Embryonic facial prominence (tissue), 1 donor: ENCODE results near the gene CCDC192.
"Not testable (repeated sequence)": the region's sequence is repeated elsewhere in the genome, so short reads cannot be mapped to it uniquely, and the experiment has no call there.

Experiments
- DNase-seq: peaks from one replicate; pipeline ENCODE4 v3.0.0-alpha.2; 2016; ENCODE audit errors: extremely low spot score

Gene CCDC192

DNA sequence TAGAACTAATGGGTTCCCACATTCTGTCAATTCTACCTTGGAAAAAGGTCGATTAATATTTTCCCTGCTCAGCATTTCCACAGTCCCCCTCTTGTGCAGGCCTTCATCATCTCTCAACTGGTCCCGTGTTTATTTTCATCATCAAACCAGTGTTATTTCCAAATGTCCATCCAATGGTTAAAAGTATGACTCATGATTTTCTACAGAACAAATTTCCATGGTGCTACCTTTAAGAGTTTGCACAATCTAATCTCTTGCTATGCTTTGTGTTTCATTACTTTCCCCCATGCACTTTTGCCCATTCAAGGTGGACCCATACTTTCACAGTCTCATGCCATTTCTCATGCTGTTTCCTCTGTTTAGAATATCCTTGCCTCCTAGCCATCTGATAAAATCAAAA, 143.7 kb downstream of the CCDC192 start:
- DNase-seq, result no peak

DNA sequence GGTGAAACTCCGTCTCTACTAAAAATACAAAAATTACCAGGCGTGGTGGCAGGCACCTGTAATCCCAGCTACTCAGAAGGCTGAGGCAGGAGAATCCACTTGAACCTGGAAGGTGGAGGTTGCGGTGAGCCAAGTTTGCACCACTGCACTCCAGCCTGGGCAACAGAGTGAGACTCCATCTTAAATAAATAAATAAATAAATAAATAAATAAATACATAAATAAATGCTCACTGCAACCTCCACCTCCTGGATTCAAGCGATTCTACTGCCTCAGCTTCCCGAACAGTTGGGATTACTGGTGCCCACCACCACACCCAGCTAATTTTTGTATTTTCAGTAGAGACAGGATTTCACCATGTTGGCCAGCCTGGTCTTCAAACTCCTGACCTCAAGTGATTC, 144.4 kb downstream of the CCDC192 start:
- not testable (repeated sequence) for DNase-seq

DNA sequence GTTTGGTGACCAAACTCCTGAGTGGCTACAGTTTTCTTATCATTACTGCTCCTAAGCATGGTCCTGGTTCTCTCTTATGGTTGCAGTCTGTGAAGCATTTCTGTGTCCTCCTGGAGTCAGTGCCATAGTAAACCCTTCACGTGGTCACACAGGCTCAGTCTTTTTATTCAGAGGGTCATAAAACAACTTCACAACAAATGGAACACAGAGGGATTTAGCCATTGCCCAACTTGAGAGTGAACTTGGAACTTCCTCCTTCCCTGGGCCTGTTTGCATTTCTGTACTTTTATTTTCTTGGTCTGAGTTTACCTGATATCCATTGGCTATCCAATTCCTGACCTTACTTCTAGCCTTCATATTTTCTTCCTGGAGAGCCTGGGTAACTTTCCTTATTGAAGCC, 144.9 kb downstream of the CCDC192 start:
- DNase-seq, result no peak

DNA sequence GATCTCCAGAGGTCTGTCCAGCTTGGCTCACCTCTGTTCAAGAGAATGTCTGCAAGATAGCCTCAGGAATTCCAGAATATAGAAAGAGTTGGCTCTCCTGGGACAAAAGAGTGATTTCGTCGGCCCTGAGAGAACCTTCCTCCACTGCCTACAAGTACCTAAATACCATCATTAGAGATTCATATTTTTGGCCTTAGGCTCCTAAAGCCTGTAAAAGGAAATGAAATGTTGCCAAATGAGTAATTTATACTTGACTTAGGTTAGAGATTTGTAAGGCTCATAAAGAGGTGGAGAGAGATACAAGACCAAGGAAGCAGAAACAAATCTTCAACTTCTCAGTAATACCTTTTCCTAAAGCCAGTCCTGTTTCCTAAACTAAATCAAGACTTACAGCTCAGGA, 146.2 kb downstream of the CCDC192 start:
- no peak for DNase-seq

DNA sequence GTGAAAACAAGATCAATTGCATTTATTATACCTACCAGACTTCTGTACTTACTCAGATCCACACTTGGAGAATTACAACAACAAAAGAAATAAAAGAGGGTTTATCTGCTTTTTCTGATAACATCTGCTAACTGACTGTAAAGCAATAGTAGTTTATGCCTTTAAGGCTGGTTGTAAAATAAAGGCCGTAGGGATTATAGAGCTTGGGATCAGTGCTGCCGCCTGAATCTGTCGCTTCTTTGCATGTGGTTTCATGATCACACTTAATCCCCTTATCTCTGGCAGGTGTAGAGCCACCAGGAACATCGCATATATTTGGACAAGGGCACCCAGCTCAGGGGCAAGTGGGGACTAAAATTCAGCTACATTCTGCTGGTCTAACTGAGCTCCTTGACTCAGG, 146.7 kb downstream of the CCDC192 start:
- no peak for DNase-seq

DNA sequence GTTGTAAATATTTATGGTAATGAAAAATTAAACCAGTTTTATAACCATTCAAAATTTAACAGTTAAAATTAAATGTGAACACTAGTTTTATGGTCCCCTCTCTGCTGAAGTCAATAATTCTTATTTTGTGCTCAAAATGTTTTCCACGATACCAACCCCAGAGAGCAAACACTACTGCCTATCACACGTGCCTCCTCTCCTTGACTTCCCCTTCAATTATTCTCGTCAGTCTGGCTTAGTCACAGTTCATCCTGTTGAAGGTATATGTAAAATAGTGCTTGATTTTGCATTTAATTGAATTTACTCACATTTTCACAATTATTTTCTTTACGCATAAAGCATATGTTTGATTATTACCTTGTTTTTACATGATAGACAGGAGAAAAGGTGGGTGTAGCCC, 148.8 kb downstream of the CCDC192 start:
- DNase-seq, result no peak

DNA sequence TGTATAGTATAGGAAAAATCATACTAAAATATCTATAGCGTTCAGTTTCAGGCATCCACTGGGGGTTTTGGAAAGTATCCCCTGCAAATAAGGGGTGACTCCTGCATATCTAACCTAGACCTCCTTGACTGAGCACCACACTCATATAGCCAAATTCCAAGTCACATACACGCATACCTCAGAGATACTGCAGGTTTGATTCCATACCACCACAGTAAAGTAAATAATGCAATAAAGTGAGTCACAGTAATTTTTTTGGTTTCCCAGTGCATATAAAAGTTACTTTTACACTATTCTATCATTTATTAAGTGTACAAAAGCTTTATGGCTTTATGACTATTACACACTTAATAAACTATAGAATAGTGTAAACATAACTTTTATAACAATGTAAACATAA, 151.3 kb downstream of the CCDC192 start:
- no peak for DNase-seq

DNA sequence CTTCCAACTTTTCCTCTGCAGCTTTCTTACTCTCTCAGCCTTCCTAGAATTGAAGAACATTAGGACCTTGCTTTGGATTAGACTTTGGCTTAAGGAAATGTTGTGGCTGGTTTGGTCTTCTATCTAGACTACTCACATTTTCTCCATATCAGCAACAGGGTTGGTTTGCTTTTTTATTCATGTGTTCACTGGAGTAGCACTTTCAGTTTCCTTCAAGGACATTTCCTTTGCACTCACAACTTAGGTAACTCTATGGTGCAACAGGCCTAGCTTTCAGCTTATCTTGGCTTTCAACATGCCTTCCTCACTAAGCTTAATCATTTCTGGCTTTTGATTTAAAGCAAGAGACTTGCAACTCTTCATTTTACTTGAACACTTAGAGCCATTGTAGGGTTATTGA, 153.1 kb downstream of the CCDC192 start:
- no peak for DNase-seq

DNA sequence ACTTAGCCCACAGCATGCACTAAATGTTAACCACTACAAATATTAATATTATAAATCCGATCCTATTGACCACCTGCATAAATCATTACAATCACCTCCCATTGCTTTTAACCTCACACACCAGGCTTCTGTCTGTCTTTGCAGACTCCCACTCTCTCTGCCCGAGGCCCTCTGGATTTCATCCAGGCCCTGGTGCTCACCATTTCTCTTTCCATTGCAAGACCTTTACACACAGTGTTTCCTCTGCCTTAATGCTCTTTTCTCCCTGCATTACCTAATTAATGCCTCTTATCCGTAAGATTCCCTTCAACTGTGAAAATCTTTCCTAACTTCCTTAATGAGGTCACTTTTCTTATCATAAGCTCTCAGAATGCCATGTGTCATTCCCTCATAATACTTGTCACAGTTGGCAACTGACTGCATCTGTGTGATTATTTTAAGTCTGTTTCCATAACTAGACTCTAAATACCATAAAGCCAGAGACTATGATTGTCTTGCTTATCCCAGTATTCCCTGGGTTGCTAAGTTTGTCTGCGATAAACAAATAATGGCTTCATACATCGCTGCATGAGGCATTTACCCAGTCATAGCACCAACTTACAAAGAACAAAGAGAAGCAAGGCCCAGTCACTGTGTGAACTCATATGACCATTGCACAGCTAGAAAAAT, 155.1 kb downstream of the CCDC192 start:
- DNase-seq, result no peak

DNA sequence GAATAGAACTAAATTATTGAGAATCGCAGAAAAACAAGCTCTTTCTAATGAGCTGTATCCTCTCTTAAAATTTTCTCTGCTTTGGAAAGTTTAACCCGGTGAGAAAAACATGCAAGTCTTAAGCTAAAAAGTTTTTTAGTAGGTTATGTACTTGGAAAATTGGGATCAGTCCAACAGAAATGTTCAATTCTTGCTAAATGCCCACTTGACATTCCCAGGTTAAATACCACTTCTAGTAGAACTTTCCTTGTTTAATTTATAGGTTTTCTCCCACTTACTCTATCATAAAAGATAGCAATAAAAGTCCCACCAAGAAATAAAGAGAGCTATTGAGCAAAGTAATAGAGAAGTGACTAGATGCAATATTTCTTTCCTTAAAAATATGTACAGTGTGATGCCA, 157.1 kb downstream of the CCDC192 start:
- DNase-seq, result no peak

DNA sequence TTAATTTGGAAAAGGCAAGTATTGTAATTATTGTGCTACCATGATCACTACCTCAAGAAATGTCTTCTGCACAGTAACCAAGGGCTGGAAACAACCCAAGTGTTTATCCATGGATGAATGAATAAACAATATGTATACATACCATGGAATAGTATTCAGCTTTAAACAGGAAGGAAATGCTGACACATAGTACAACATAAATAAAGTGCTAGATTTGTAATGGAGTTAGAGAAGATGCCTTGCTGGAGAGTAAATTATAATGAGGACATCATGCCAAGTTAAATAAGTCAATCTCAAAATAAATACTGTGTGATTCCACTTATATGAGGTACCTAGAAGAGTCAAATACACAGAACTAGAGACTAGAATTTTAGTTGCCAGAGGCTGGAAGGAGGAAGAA, 160.0 kb downstream of the CCDC192 start:
- DNase-seq, result no peak

DNA sequence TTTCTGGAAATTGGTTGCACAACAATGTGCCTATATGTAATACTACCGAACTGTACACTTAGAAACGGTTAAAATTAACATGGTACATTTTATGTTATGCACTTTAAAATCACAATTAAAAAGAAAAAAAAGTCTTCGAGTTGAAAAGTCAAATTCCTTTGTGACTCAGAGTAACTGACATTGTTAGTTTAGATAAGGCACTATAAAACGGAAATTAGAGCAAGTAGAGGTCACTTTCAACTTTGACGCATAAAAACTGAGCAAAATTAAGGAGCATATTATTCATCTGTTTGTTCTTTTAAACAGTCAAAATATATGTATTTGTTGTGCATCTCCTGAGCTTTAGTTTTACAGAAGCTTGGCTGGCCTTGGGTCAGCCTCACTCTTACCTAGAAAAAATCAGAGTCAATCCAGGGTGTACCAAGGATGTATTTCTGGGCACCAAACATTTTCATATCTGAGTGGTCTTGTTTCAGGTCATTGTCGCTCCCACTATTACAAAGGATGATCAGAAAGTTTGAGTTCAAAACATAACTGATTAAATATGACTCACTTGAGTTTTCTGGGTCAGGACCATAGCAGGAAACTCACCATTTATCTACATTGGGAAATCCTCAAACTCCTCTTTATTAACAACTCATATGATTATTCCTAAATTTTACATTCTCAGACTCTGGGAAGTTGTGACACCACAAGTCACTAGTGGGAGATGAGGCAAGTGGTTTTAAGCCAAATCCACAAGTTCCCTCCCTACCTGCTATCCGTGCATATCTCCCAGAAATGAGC, 160.6 kb downstream of the CCDC192 start:
- no peak for DNase-seq

DNA sequence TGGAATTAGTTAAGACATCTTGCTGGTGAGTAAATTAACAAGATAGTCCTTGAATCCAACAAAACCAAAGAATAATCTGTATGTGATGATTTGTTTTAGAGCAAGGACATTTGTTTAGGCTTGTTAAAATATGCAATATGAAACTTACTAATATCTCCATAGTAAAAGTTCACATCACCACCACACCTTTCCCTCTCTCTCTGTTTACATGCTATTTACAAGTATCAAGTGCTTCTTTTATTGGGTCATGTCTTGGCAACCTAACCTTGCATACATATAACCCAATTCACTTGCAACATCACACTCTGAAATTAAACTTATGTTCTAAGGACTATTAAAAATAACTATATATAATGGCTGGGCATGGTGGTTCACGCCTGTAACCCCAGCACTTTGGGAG, 161.3 kb downstream of the CCDC192 start:
- no peak for DNase-seq

DNA sequence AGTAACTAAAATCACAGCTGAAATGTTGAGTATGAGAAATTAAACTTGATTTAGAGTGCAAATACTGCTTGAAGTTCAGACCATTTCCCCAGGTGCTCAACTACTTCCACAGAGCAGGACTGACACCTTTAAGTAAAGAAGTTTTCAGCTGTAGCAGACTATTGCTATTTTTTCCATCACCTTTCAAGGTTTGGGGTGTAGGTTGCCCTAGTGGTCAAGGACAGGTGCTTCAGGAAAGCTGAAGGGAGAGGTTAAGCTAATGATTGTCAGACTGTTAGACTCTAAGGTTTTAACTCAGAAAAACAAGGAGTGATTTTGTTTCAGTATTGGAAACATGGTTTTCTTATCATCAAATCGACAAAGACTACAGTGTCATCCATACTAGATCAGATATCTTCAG, 162.1 kb downstream of the CCDC192 start:
- DNase-seq, result no peak

DNA sequence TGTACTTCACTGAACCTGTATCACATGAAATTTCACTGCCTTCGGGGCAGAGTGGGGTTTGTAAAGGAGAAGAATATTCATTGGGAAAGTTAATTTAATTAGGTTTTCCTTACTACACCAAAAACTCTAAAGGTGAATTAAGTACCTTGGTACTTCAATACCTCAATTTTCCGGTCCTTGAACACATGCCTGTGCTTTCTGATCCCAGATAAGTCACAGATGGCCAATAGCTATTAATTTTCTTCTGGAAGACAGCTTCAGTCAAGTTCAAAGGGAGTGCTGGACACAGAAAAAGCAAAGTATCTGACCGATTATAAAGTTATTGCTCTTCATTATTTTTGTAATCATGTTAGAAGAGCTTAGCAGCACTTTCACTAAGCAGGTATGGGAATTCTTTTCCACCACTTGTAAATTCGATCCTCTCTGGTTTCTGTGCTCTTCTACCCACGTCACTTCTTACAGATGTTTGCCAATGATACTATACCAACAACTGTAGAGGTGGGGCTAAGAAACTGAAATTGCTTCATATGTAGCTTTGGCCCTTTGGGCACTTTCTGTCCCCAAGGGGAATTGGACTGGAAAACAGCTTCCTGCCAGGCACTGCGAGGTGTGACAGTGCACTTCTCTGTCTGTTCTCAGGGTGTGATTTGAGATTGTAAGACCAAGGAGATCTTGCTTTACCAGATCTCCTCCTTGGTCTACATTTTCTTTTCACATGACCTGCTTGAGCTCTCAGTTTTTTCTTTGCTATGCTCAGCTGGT, 164.0 kb downstream of the CCDC192 start:
- DNase-seq, result no peak

DNA sequence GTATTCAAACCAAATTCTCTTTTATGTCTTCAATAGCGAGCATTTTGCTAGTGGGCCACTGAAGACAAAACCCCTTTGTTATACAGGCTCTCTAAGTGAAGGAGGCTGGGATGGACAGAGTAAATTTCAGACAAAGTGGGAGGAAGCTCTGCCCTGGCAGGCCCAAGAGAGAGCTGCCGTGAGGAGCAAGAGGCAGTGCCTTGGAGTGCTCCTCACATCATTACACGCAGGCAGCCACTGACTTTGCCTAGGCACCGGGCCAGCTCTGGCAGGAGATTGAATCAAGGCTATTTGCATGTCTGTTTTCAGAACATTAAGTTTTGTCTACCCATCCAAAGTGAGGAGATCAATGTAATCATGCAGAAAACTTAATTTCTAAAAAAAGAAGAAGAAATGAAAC, 167.7 kb downstream of the CCDC192 start:
- no peak for DNase-seq

DNA sequence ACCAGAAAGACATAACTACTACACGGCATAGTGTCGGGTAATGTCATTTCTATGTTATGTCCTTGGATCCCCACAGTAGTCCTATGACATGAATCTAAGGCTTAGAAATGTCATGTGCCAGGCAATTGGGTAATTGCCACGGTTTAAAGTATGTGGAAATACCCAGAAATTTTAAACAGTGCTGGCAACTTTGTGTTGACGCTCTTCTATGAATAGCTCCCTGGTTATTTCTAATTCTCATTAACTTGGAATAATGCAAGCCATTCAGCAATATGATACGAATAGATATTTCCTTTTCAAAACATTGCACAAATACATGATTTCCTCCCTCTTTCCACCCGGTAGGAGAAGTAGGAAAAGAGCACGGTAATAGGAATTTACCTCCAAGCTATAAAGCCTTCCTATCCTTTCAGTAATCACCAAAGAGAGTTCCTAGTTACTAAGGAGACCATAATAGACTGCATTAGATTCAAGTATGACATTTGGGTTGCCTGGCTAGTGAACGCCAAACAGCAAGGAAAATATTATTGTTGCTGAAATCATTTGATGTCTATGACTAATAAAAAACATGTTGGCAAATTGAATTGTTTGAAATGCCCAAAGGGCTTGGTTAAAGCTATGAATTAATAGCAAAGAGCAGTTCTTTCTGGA, 168.4 kb downstream of the CCDC192 start:
- DNase-seq, result peak; percentile 22

DNA sequence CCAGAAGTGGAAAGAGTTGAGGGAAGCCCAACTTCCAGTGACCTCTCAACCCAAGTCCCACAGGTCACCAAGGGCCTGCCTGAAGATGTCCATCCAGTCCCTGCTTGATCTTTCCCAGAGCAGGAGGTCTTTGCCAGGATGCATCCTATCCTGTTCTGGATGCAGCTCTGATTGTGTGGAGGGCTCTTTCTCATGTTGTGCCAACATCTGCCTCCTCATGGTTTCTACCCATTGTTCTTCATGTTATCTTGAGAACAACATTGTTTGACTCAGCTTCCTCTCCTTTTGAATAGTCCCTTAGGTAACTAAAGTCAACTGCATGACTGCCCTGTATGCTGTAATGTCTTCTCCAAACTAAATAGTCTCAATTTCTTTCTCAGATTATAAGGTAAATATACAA, 169.3 kb downstream of the CCDC192 start:
- no peak for DNase-seq

DNA sequence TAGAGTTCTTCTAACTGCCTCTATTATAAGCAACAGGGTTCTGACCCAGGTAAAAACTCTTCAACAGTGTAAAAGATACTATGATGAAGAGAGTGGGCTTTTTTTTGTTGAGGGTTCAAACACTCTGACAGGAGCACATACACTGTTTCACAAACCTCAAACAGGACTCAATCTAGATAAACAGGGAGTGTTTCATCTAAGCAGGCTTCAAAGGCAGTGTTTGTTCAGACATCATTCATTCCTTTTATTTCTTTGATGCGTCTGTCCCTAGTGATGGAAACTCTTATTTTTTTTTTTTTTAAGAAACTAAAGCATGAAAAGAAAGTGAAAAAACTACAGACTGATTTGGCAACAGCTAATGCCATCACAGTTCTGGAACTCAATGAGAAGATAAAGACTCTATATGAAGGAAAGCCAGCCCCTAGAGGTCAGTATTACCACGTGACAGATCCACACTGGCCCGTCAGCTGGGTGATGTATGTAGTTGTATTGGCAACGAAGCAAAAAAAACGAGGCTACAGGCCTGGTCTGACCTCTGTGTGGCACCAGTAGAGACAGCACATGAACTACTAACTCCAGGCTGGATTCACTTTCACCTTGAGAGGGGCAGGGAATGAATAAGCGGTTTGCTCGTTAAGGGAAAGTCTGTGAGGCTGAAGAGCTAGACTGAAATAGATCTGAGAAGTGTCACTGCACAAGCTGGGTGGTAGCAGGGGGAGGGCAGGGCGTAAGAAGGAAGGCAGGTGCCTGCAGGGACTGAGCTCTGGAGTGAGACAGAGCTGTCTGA, 172.2 kb downstream of the CCDC192 start:
- no peak for DNase-seq

DNA sequence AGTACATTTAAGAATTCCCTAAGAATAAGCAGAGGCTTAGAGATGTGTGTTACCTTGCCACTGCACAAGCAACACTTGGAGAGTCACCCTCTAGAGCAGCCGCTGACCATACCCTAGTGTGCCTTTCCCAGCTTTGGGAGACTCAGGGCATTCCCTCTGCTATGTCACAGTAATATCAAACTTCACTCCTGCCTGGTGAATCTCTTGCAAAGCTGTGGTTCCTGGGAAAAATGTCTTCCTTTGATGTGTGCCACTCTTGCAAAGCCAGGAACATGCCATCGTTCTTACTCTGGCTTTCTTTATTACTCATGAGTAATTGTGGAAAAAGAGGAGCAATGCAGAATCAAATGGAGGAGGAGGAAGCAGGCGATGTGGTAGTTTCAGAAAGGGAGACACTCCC, 173.2 kb downstream of the CCDC192 start:
- DNase-seq, result no peak

DNA sequence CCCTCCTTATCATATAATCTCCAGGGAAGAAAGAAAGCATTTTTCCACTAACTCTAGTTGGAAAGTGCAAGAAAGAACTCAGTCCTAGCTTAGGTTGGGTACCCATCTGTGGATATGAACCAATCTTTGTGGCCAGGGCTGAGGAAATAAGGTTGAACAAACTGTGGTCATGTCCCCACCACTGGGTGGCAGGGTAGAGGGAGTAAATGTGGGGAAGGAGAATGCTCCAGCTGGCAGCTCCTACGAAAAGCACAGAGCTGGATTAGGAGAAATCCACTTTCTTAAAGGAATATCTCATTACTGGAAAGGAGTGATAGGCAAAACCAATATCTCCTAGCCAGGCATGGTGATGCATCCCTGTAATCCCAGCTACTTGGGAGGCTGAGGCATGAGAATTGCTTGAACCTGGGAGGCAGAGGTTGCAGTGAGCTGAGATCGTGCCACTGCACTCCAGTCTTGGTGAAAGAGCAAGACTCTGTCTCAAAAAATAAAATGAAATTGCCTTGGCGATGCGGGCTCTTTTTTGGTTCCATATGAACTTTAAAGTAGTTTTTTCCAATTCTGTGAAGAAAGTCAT, 175.1 kb downstream of the CCDC192 start:
- DNase-seq, result no peak
